Fibroblast of skin of back (primary cell): ENCODE data around the gene SPINK7.

ENCODE experiments used
- DNase-seq: peaks from one replicate; pipeline ENCODE4 v3.0.0-alpha.2; 2013

Gene SPINK7

GRCh38 chr5:148343603-148344487, 31.6 kb downstream of the SPINK7 start:
- DNase-seq: no peak

- no peak for DNase-seq
Measured at GRCh38 chr5:148347706-148348105, 35.5 kb downstream of the SPINK7 start.

GRCh38 chr5:148352696-148353095, 40.5 kb downstream of the SPINK7 start:
- no peak for DNase-seq

- no peak for DNase-seq
Measured at GRCh38 chr5:148353634-148354033, 41.4 kb downstream of the SPINK7 start.

- DNase-seq: no peak
Measured at GRCh38 chr5:148364343-148364742, 52.1 kb downstream of the SPINK7 start.
